GM19240 (cell line): Measurements from ENCODE around the gene UPK1A.
"Not testable (repeated sequence)": the region's sequence is repeated elsewhere in the genome, so short reads cannot be mapped to it uniquely, and the experiment has no call there.

Experiments
- DNase-seq: peaks from one replicate; pipeline ENCODE4 v3.0.0; 2011; ENCODE audit warnings: low spot score; ENCODE audit not compliant: insufficient read length

Gene UPK1A

DNA sequence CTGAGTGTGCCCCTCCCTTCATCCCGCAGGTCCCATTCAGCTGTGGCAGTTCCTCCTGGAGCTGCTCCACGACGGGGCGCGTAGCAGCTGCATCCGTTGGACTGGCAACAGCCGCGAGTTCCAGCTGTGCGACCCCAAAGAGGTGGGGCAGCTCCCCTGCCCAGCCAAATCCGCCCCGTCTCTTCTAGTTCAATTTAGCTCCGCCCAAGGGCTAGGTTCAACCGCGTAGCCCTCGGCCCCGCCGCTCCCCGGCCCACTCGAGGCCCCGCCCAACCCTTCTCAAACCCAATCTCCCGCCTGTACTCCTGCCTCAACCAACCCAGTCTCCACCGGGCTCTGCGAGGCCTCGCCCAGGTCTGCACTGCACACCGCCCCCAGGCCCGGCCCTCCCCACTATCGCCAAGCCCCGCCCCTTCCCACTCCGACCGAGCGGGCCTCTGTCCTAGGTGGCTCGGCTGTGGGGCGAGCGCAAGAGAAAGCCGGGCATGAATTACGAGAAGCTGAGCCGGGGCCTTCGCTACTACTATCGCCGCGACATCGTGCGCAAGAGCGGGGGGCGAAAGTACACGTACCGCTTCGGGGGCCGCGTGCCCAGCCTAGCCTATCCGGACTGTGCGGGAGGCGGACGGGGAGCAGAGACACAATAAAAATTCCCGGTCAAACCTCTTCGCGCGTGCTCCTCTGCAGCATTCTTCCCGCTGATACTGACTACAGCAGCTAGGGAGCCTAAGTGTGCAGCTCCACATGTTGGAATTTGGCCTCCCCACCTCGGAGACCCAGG lies 21.9 kb upstream of the UPK1A start:
- DNase-seq, result peak; percentile 93

DNA sequence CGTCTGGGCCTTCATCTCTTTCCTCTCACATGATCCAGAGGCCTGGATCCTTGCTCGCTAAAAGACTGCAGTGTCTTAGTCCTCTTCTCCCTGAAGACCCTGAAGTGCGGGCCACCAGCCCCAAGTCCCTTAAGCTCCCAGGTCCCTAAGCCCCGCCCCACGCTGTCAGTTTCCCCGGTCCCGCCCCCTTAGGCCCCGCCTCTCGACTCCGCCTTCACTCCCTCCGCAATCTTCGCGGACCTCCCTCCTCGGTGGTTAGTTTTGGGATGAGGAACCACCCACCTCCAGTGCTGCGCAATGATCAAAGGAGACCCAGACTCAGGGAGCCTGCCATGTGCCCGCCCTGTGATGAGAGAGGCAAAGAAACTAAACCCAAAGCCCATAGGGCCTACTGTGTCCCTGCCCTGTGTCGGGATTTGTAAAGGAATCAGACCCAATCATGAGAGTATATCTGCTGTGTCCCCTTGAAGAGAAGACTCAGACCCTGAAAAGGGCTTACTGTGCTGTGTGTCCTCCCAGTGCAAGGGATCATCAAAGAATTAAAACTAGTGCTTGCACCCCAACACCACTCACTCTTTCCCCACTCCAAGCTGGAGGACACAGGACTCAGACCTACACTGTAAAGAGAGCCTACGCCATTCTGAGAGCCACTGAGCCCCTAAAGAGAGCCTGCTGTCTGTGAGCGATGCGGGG lies 21.2 kb upstream of the UPK1A start:
- no peak for DNase-seq

DNA sequence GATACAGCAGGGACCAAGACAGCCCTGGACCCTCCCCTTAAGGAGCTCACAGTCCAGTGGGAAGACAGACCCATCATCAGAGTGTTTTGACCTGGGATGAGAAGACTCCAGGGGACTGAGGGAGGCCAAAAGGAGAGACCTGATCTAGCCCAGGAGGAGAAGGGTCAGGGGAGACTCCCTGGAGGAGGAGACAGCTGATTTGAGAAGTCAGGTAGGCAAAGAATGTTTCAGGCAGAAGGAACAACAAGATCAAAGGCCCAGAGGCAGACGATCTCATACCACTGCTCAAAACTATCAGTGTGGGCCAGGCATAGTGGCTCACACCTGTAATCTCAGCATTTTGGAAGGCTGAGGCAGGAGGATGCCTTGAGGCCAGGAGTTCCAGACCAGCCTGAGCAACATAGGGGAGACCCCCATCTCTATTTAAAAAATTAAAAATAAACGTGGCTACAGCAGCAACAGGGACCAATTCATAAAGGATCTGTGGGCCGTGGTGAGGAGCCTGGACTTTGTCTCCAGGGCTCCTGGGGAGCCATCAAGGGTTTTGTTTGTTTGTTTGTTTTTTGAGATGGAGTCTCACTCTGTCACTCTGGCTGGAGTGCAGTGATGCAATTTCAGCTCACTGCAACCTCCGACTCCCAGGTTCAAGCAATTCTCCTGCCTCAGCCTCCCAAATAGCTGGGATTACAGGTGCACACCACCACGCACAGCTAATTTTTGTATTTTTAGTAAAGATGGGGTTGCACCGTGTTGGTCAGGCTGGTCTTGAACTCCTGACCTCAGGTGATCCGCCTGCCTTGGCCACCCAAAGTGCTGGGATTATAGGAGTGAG lies 20.4 kb upstream of the UPK1A start:
- no peak for DNase-seq

DNA sequence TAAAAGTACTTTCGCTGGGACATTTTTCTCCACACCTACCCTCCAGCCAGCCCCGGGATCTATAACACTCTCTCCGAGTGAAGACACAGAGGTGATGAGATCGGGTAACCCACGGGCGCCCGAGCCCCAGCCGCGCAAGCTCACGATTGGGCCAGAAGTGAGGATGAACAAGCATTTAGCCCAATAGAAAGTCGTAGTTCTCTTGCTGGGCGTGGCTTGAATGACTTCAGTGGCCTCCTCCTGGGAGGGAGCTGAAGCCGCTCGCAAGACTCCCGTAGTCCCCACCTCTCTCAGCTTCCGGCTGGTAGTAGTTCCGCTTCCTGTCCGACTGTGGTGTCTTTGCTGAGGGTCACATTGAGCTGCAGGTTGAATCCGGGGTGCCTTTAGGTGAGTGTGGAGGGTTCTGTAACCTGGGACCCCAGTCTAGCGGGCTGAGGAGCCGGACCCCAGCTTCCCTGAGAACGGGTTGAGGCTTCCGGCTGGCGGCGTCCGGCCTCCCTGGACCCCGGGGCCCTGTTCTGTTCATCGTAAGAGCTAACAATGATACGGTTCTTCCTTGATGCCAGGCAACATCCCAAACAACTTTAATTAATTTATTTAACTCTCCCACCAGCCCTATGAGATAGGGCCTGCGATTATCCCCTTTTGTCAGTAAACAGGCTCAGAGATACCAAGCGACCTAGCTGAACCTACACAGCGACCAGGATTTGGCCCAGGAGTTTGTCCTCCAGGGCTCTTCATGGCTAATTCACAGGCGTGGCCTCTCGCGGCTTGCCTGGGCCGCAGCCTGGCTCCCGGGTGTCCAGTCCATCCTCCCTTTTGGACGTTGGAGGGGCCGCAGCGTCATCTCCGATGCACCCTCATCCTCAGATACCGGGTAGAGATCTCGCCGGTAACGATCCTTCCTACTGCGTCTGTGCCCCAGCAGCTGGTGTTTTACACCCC lies 18.0 kb upstream of the UPK1A start, which contains the start of gene COX6B1:
TSS of gene COX6B1 (plus strand) at position 307 of the 945 bp plus-strand sequence. CDS start 2,921 bp downstream, outside the sequence.
- peak; percentile 97 for DNase-seq

DNA sequence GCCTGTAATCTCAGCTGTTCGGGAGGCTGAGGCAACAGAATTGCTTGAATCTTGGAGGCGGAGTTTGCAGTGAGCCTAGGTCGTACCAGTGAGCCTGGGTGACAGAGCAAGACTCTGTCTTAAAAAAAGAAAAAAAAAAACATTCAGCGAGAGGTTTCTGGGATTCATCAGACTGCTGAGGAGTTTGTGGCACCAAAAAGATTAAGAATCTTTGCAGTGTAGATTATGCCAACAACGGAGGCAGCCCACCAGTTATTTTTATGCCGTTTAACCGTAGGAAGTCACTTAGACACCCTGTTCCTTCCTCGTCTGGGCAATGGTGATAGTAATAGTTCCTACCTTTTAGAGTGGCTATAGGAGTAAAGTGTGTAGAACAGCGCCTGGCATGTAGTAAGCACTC lies 15.7 kb upstream of the UPK1A start:
- no peak for DNase-seq

DNA sequence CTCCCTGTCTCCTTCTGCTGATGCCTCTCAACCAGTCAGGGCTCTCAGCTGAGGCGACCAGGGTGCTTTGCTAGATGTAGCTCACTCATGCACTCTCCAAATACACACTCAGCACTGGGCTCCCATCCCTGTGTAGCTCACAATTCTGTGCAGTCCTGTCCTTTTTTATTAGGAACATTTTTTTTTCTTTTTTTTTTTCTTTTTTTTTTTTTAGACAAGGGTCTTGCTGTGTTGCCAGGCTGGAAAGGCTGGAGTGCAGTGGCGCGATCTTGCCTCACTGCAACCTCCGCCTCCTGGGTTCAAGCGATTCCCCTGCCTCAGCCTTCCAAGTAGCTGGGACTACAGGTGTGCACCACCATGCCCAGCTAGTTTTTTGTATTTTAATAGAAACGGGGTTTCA lies 11.5 kb upstream of the UPK1A start:
- DNase-seq, result not testable (repeated sequence)

DNA sequence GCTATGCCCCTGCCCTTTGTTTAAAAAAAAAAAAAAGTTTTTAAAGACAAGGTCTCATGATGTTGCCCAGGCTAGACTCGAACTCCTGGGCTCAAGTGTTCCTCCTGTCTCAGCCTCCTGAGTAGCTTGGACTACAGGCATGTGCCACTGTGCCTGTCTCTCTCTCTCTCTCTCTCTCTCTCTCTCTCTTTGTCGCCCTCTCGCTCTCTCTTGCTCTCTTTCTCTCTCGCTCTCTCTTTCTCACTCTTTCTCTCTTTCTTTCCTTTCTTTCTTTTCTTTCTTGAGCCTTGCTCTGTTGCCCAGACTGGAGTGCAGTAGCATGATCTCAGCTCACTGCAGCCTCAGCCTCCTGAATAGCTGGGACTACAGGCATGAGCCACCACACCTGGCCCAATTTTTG lies 10.7 kb upstream of the UPK1A start:
- no peak for DNase-seq

DNA sequence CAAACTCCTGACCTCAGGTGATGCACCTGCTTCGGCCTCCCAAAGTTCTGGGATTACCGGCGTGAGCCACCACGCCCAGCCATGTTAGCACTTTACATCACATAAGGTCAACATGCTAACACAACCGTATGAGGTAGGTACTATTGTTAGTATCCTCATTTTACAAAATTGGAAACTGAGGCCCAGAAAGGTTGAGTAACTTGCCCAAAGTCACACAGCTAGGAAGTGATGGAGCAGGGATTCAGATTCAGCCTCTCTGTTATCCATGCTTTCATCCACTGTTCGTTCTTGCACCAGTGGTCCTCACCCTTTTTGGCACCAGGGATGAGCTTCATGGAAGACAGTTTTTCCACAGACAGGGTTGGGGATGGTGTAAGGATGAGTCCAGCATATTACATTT lies 9.6 kb upstream of the UPK1A start:
- no peak for DNase-seq

DNA sequence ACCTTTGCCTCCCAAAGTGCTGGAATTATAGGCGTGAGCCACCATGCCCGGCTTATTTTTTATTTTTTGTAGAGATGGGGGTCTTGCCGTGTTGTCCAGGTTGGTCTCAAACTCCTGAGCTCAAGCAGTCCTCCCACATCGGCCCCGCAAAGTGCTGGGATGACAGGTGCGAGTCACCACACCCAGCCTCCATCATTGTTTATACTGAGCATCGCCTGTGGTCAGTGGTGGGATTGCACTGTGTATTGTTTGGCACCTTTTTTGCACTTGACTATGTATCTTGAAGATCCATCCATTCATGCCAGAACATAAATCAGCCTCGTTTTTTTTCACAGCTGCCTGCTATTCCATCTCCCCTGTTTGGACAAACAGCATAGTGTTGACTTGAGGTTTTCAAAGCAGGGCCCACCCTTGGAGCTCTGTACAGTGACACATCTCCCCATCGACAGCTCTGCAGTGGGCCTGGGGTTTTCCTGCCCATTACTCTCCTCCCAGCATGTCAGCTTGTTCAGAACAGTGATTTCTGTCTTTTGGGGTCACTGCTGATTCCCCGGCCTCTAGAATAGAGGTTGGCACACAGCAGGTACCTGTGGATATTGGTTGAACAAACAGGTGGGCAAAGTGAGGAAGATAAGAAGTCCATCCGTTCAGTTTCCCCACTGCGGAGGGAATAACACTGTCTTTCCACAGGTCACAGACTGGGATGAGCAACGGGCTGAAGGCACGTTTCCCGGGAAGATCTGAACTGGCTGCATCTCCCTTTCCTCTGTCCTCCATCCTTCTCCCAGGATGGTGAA lies 8.2 kb upstream of the UPK1A start:
- no peak for DNase-seq

DNA sequence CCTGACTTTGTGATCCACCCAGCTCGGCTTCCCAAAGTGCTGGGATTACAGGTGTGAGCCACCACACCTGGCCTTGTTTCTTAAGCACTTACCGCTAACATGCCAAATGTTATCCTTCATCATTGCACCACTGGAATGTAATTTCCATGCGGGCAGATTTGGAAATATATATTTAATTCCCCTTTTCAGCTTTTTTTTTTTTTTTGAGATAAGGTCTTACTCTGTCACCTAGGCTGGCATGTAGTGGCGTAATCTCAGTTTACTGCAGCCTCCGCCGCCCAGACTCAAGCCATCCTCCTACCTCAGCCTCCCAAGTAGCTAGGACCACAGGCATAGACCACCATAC lies 4.3 kb upstream of the UPK1A start:
- no peak for DNase-seq

DNA sequence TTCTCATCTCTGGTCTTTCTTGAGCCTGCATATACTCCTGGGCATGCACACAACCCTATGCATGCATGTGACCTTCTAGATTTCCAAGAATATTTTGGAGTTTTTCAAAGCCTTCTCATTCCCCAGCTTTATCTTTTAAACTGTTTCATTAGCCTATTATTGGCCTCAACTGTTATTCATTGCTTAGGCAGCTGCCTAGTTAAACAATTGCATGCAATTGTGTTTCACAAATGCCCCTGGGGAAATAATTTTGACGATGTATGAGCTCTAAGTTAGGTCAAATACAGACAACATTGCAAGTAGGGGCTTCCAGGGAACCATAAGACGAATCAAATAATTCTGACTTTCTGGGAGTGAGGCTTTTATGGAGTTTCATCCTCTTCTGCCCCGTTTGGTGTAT lies 2.3 kb upstream of the UPK1A start:
- no peak for DNase-seq

DNA sequence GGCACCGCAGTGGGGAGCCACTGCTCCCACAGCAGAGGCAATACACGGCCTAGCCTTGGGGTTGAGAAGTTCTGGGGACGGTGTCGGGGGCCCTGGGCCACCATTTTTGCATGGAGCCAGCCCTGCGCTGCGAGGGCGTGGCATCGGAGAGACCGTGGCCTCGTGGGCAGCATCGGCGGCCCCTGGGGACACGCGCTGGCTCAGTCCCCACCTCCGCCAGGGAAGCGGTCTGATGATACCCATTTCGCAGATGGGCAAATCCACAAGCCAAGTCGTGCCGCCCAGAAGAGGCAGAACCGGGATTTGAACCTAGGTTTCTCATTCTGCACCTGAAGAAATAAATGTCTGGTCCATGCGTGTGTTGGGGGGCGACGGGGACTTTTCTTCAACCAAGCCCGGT lies 1.2 kb upstream of the UPK1A start:
- no peak for DNase-seq

DNA sequence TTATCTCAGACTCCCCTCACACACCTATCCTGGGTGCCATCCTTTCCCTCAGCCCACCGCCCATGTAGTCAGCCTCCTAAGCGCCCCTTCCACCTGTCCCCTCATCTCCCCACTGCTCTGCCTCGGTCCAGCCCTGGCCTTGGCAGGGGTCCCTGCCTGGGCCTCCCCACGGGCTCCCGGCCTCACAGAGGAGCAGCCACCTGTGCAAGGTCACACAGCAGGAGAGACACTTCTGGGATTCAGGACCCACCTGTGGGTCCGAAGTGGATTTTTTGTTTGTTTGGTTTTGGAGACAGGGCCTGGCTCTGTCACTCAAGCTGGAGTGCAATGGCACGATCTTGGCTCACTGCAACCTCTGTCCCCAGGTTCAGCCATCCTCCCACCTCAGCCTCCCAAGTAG lies 713 bp upstream of the UPK1A start:
- DNase-seq, result no peak

DNA sequence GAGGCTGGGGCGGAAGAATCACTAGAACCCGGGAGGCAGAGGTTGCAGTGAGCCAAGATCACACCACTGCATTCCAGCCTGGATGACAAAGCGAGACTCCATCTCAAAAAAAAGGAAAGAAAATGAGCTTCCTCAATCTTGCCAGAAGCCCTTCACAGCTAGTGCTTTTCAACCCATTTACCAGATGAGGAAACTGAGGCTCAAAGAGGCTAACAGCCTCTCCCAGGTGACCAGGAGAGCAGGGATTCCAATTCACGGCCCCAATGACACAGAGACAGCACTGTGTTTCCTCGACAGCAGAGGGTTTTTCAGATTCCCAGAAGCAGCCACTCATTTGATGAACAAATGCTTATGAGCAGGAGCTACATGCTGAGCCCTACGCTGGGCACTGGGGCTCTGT lies 3.2 kb downstream of the UPK1A start:
- DNase-seq, result no peak

DNA sequence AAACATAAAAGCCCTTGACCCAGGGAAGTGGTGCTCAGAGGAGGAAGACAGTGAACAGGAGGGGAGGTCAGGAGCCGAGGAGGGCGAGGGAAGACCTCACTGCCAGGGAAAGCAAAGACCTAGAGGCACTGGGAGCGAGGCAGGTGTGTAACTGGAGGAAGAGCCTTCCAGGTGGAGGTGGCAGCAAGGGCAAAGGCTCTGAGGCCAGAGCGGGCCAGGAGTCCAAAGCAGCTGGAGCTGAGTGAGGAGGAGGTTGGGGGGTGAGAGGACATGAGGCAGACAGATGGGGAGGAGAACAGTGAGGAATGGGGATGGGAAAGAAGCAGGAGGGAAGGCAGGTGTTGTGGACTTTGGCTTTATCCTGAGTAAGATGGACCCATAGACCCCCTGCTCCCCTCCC lies 3.7 kb downstream of the UPK1A start:
- DNase-seq, result no peak

DNA sequence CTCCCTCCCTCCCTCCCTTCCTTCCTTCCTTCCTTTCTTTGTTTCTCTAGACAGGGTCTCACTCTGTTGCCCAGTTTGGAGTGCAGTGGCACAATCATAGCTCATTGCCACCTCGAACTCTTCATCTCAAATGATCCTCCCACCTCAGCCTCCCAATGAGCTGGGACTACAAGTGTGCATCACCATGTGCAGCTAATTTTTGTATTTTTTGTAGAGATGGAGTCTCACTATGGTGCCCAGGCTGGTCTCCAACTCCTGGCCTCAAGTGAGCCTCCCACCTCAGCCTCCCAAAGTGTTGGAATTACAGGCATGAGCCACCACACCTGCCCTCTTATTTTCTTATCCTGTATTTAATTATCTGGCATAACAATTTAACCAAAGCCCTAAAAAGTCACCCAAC lies 4.4 kb downstream of the UPK1A start:
- no peak for DNase-seq

DNA sequence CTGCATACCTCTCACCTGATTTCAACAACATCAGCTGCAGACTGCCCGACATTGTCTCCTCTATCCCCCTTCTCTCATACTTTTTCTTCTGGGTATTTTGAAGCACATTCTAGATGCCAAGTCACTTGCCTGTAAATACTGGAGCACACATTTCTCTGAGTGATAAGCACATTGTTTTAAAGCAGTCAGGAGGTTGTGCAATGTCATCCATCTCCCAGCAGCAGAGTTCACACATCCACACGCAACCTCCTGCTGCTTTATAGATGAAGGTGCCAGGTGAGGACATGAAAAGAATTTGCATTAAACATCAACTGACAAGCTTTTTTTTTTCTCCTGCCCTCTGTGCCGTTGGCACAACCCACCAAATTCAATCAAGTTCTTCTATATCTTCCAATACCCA lies 5.5 kb downstream of the UPK1A start:
- no peak for DNase-seq

DNA sequence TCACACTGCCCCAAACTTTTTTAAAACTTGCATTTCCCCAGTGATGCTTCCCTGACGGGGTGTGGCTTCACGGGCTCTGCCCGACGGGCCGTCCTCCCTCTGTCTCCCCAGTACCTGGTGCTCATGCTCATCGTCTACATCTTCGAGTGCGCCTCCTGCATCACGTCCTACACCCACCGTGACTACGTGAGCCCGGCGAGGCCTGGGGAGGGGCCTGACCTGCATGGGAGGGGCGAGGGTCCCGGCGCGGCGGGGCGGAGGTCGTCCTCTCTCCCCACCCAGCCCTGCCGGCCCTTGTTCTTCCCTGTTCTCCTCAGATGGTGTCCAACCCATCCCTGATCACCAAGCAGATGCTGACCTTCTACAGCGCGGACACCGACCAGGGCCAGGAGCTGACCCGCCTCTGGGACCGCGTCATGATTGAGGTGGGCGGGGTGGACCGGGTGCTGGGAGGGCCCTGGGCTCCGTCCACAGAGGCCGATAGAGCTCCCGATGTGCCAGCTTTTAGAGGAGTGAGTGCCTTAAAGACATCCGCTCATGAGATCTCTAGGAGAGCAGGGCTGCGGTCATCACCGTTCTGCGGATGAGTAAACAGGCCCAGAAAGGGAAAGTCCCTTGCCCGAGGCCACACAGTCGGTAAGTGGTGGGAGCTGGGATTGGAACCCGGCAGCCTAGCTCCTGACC lies 6.9 kb downstream of the UPK1A start:
- DNase-seq, result no peak

DNA sequence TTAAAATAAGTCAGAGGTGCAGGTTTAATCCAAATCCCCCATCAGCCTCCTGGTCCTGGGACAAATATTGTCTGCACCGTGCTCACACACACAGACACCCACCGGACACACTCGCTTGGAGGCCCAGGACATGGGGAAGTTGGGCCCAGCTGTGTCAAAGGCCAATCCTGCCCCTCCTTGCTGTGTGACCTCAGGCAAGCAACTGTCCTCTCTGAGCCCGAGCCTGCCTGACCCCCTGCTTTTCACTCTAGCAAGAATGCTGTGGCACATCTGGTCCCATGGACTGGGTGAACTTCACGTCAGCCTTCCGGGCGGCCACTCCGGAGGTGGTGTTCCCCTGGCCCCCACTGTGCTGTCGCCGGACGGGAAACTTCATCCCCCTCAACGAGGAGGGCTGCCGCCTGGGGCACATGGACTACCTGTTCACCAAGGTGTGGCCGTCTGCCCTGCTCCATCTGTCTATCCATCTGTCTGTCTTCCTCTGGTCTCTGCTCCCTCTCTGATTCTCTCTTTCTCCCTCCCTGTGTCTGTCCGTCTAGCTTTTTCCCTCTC lies 9.3 kb downstream of the UPK1A start:
- no peak for DNase-seq
